ES-I3 (cell line): ENCODE results near the gene DND1.
"Not testable (repeated sequence)": the region's sequence is repeated elsewhere in the genome, so short reads cannot be mapped to it uniquely, and the experiment has no call there.

Experiments used
- H3K36me3 ChIP-seq: 2 replicates; pipeline ENCODE4 v1.6.1; 2013; ENCODE audit warnings: mild to moderate bottlenecking, low read length, control low read depth, moderate library complexity; ENCODE audit not compliant: insufficient read depth
- H3K4me1 ChIP-seq: 2 replicates; pipeline ENCODE4 v1.6.1; 2013; ENCODE audit warnings: mild to moderate bottlenecking, control low read depth, low read length; ENCODE audit not compliant: insufficient read depth
- H3K9ac ChIP-seq: 2 replicates; pipeline ENCODE4 v1.6.1; 2013; ENCODE audit warnings: low read depth, mild to moderate bottlenecking, low read length, moderate library complexity
- H3K9me3 ChIP-seq: 2 replicates; pipeline ENCODE4 v1.6.1; 2013; ENCODE audit warnings: mild to moderate bottlenecking, low read length, moderate library complexity; ENCODE audit not compliant: control insufficient read depth, insufficient read depth

Gene DND1

DNA sequence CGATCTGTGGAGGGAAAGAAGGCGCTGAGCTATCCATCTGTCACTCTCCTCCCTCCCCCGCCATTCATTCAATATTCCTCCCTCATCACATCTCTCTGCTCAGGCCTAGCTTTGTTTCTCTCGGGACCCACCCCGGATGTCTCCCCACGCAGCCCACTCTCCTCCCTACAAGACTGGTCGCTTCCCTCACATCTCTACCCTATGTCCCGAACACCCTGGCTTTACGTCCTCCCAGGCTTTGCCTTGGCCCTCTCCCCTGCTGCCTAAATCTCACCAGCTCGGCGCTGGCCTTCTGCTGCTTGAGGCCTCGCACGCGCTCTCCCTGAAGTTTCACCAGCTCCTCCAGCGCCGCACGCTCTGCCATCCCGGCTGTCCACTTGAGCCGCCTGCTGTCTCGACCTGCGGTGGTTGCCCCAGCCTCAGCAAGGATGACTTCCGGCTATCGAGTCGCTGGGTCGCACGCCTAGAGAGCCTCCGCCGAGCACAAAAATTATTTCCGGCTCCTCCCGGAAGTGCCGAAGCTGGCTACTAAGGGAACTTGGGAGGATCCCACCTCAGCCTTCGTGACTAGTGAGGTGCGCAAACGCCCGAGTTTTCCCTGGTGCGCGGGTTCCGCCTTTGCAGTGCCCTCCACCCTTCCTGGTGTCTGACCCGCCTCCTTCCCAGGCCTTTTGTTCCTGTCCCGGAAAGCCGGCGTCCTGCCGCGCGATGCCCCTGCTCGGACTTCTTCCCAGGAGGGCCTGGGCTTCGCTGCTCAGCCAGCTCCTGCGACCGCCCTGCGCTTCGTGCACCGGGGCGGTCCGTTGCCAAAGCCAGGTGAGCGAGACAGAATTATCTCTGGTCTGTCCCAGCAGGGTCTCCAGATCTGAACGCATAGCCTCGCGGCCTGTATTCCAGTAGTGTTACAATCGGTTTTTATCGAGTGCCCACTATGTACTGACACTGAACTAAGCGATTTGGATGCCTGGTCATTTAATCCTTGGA is 17.9 kb upstream of the DND1 start, which contains the start of the genes HARS1 and HARS2:
Gene HARS1, minus strand, starts transcription at position 430 of the 984 bp plus-strand sequence. Its CDS starts 66 bp downstream, at position 364.
Gene HARS2, plus strand, starts transcription at position 515 of the 984 bp plus-strand sequence. Its CDS starts 194 bp downstream, at position 709.
- Histone ChIP-seq H3K36me3 (peaks cover 9% of the 10 kb centered on the region; the same call in 1 of the 2 replicates), H3K9ac (peak within 1 kb of the TSS; percentile 88), H3K9me3 (no peaks in the 10 kb centered on the region), H3K4me1 (no peaks in the 10 kb centered on the region)

DNA sequence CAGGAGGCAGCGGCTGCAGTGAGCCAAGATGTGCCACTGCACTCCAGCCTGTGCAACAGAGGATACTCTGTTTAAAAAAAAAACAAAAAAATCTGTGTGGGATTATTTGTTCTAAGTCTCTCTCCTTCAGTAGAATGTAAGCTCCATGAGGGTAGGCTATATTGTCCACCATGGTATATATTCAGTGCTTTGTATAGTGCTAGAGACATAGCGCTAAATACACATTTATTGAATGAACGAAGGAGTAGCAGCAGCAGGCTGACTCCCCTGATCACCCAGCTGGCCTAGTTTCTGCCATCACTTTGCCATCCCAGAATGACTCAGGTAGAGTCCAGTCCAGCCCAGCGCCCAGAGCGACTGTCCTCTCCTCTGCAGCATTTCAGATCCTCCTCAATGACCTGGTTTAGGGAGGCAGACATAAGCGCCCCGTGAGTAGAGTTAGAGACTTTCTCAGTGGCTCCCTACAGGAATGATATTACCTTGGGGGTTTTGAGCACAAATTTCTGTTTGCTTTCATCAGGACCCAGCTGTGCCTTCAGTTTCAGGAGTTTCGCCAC is 17.1 kb upstream of the DND1 start:
- H3K9ac ChIP-seq, result peak overlapping the region; percentile 88
- H3K9me3 ChIP-seq, result no peaks in the 10 kb centered on the region
- H3K36me3 ChIP-seq, result 0 out of 2 replicates have a peak, but pooled peaks cover 9% of the 10 kb centered on the region
- no peaks in the 10 kb centered on the region for H3K4me1 ChIP-seq

DNA sequence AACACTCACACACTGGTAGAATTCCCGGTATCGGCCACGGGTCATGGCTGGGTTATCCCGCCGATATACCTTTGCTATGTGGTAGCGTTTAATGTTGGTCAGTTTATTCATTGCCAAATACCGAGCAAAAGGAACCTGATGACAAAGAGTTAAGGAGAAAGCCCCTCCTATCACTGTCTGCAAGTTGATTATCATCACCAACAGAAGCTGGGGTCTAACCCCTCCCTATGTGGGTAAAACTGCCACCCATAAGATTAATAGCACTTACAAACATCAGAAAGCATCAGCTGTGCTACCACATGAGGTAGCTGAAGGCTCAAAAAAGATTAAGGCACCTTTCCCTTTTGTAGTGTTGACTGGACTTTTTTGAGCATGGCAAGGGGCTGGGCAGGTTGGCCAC is 5.6 kb upstream of the DND1 start:
- H3K9me3 ChIP-seq, result no peaks in the 10 kb centered on the region
- H3K36me3 ChIP-seq, result peaks cover 21% of the 10 kb centered on the region
- no peak overlapping the region for H3K9ac ChIP-seq
- no peaks in the 10 kb centered on the region for H3K4me1 ChIP-seq

DNA sequence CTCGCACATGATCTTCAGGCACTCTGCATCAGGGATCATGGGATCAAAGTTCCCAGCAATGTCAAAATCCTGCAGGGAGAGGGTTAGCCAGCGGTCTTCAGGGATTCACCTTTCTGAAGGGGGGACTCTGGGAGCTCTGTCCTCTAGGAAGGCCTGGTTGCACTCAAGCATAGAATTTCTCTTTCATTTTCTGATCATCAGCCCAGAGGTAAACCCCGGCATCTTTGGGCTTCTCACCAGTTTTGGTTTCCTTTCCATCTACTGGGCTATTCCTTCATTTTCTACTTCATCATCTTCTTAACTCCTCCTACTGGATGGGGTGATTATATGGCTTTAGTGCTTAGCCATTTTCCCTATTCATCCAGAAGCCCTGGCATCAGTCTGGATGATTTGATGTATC is 4.6 kb upstream of the DND1 start:
- no peaks in the 10 kb centered on the region for H3K4me1 ChIP-seq
- no peaks in the 10 kb centered on the region for H3K9me3 ChIP-seq
- H3K36me3 ChIP-seq, result peaks cover 21% of the 10 kb centered on the region
- no peak overlapping the region for H3K9ac ChIP-seq

DNA sequence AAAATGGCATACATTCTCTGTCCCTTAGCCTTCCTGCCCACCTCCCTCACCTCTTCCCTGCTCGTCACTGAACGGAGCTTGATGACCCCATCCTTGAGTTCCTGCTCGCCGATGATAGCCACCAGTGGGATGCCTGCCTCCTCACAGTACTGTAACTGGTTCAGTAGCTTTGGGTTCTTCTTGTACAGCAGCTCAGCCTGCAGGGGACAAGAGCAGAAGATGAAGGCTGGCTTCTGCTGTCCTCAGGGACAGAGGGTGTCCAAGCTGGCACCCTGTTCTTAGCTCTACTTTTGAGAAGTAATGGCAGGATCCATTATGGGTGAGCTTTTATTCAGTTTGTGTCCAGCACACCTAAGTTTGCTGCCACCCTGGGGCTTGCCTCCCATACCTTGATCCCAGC is 1.3 kb upstream of the DND1 start:
- Histone ChIP-seq H3K36me3 (peaks cover 27% of the 10 kb centered on the region), H3K9ac (no peak overlapping the region), H3K4me1 (peaks cover 9% of the 10 kb centered on the region), H3K9me3 (no peaks in the 10 kb centered on the region)

DNA sequence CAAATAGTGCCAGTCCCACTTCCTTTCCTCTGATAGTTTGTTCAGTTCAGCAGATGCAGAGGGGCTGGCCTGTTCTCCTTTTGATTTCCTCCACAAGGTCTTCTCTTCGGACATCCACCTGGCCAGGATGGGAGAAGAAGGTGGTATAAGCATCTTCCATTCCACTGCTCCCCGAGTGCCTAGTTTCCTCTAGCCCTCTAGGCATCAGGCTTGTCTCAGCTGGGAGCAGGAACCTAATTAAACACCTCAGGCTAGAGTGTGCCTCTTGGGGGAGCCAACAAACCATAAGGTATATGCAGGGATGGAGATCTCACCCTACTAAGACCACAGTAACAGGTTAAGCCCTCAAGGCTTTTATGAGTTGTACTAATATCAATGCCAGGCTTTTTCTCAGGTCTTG is 835 bp upstream of the DND1 start:
- H3K36me3 ChIP-seq, result peaks cover 22% of the 10 kb centered on the region
- no peaks in the 10 kb centered on the region for H3K9me3 ChIP-seq
- peaks cover 9% of the 10 kb centered on the region for H3K4me1 ChIP-seq
- H3K9ac ChIP-seq, result no peak overlapping the region

DNA sequence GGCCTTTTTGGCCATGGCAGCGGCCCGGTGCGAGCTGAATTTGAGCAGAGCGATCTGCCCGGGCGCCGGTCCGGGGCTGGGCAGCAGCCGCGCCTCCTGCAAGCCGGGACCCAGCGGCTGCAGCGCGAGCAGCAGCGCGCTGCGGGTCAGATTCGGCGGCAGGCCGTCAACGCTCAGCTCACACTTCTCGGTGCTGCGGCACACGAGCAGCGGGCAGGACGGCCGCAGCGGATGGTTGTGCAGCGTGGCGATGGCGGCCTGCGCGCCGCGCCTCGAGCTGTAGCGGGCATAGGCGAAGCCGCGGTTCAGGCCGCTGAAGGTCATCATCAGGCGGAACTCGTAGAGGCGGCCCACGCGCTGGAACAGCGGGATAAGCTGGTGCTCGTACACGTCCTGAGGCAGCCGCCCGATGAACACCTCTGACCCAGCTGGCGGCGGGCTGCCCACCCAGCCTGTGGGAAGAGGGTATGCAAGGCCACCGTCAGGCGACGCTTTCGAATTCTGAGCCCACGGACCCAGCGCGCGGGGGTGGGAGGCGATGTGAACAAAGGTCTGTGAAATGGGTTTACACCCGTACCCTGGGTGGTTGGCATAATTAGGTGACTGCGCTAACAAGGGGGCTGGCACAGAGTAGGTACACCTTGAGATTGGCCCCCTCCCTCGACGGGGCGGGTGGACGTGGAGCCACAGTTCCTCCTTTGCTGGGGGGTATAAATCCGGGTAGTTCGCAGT is 755 bp downstream of the DND1 start:
- no peaks in the 10 kb centered on the region for H3K9me3 ChIP-seq
- peaks cover 18% of the 10 kb centered on the region for H3K36me3 ChIP-seq
- peaks cover 9% of the 10 kb centered on the region for H3K4me1 ChIP-seq
- H3K9ac ChIP-seq, result peak overlapping the region; percentile 5; the same call in 1 of the 2 replicates

DNA sequence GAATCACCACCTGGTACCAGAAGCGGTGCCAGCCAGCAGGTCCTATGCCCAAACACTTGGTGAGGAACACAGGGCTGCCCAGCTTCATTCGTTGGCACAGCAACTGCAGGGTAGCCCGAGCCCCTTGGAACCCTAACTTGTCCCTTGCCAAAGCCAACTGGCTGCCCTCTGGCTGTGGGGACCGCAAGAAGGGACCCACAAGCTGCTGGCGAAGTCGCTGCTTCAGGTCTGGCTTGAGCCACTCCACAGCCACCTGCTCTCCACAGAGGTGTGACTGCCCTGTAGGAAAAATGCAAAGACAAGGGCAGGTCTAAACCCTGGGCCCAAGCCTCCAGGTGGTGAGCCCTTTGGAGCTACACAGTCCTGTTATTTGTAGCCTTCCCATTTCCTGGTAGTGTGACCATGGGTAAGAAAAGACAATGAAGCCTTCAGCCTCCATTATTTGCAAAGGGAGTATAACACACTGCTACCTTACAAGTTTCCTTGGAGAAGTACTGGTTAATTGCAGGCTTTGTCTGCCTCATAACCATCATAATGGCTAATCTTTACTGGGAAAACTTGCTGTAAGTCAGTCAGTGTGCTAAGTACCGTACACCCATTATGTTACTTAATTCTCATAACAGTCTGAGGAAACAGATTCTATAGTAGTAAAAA is 1.8 kb downstream of the DND1 start:
- Histone ChIP-seq H3K9ac (peak overlapping the region; percentile 5; the same call in 1 of the 2 replicates), H3K9me3 (no peaks in the 10 kb centered on the region), H3K36me3 (peaks cover 18% of the 10 kb centered on the region; the same call in 1 of the 2 replicates), H3K4me1 (peaks cover 9% of the 10 kb centered on the region)

DNA sequence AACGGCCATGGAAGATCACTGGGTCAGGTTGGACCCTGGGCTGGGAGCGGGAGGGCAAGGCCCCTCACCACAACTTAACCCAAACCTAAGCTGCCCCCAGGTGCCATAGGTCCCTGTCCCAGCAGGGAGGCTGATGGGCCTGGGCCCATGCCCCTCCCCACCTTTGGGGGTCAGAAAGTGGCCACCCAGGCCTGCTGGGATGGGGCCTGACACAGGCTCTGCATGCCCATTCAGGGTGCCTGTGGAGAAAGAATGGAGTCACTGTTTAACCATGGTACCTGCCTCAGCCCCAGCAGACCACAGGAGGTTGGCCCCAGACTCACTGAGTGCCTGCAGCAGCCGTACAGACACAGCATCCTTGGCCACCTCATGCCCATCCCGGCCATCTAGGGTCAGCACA is 2.3 kb downstream of the DND1 start:
- not testable (repeated sequence) for H3K9me3 ChIP-seq, H3K4me1 ChIP-seq, H3K9ac ChIP-seq
- H3K36me3 ChIP-seq, result peaks cover 12% of the 10 kb centered on the region; the same call in 1 of the 2 replicates

DNA sequence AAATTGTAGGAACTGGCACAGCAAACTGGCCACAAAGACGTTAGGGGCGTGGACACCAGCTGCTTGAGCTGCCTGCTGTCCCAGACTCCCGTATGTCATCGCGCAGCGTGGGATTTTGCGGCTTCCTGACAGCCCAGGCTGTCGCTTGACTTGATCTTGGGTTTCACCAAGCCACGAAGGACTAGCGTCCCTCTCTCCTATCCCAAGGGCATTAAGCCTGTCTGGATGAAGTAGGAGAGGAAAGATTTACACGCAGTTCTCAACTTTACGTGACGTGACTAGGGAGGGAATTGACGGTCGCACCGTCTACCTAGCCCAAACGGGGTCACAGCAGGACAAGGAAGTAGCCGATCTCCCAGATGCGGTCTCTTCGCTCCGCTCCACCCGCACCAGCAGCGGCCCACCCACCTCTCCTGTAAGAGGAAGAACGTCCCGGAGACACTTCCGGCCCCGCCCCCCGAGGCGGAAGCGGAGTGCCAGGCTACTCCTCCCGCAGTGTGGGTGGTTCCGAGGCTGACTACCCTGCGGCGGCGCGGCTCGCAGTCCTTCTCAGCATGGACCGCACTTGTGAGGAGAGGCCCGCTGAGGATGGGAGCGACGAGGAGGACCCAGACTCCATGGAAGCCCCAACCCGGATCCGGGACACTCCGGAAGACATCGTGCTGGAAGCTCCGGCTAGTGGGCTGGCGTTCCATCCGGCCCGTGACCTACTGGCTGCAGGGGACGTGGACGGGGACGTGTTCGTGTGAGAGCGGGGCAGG is 8.8 kb downstream of the DND1 start, which contains the start of gene WDR55:
Gene WDR55, plus strand, starts transcription at position 546 of the 761 bp plus-strand sequence. Its CDS starts 9 bp downstream, at position 555.
- no peaks in the 10 kb centered on the region for H3K9me3 ChIP-seq
- H3K9ac ChIP-seq, result peak within 1 kb of the TSS; percentile 79
- H3K36me3 ChIP-seq, result peaks cover 9% of the 10 kb centered on the region

DNA sequence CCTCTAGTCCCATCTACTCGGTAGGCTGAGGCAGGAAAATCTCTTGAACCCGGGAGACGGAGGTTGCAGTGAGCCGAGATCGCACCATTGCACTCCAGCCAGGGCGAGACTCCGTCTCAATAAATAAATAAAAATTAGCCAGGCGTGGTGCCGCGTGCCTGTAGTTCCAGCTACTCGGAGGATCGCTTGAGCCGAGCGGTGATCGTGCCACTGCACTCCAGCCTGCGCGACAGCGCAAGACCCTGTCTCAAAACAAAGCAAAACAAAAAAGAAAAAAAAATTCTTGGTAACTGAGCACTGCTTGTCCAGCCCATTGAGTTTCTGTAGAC is 9.4 kb downstream of the DND1 start:
- peak overlapping the region; percentile 79 for H3K9ac ChIP-seq
- no peaks in the 10 kb centered on the region for H3K9me3 ChIP-seq
- H3K36me3 ChIP-seq, result peaks cover 9% of the 10 kb centered on the region
- H3K4me1 ChIP-seq, result no peaks in the 10 kb centered on the region

More for the DNA sequence above, 8.8 kb downstream of the DND1 start, which contains the start of gene WDR55:
- H3K4me1 ChIP-seq, result no peaks in the 10 kb centered on the region

DNA sequence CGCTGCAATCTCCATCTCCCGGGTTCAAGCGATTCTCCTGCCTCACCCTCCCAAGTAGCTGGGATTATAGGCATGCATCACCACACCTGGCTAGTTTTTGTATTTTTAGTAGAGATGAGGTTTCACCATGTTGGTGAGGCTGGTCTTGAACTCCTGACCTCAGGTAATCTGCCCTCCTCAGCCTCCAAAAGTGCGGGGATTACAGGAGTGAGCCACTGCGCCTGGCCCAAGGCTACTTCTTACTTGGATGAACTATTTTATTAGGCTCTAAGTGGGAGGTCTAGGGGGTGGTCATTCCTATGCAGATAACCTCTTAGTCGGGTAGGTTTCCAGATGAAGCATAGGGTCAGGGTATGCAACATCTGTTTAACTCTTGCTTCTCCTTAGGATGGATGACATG is 13.0 kb downstream of the DND1 start:
- peaks cover 23% of the 10 kb centered on the region for H3K36me3 ChIP-seq
- not testable (repeated sequence) for H3K4me1 ChIP-seq, H3K9ac ChIP-seq, H3K9me3 ChIP-seq

DNA sequence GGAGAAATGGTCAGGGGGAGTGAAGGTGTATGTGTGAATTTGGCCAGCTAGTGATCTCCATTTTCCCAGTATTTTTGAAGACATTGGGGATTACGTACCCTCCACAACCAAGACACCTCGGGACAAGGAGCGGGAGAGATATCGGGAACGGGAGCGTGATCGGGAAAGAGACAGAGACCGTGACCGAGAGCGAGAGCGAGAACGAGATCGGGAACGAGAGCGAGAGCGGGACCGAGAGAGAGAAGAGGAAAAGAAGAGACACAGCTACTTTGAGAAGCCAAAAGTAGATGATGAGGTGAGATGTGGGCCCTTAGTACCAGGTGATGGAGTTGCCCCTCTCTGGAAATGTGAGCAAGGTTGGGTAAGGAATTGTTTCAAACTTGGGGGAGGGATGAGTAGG is 14.5 kb downstream of the DND1 start:
- Histone ChIP-seq H3K9ac (no peak overlapping the region), H3K36me3 (peaks cover 28% of the 10 kb centered on the region), H3K9me3 (no peaks in the 10 kb centered on the region), H3K4me1 (no peaks in the 10 kb centered on the region)
